Upper lobe of left lung (tissue), 6 donors: Measurements from ENCODE around the gene RGS14. TPM values are rescaled to one million over a fixed set of nuclear protein-coding genes. Genes with fewer than 3 reads are reported as not detected.
"Not testable (repeated sequence)": the region's sequence is repeated elsewhere in the genome, so short reads cannot be mapped to it uniquely, and the experiment has no call there.

Experiments used
- ATAC-seq, 2 donors: fragments of 200-7000 bp; cut with Tn5 transposase; one replicate each; pipeline ENCODE4 v1.9.1; 2022; ENCODE audit warnings: mild to moderate bottlenecking in 2 of 2, moderate library complexity in 2 of 2; ENCODE audit not compliant: low FRiP score in 2 of 2
- DNase-seq, 2 donors: peaks; one replicate each; pipeline ENCODE4 v3.0.0-alpha.2; 2019 to 2020
- H3K27ac ChIP-seq, 4 donors: fragments of 200-600 bp; sonication (generic); one replicate each; pipeline ENCODE4 v1.5.1; 2016 to 2019
- H3K27me3 ChIP-seq, 4 donors: fragments of 200-600 bp; sonication (generic); one replicate each; pipeline ENCODE4 v1.5.1; 2017 to 2019
- H3K36me3 ChIP-seq, 4 donors: fragments of 200-600 bp; sonication (generic); one replicate each; pipeline ENCODE4 v1.5.1; 2016 to 2019
- H3K4me1 ChIP-seq, 4 donors: fragments of 200-600 bp; sonication (generic); one replicate each; pipeline ENCODE4 v1.5.1; 2018 to 2019
- H3K4me3 ChIP-seq, 4 donors: fragments of 200-600 bp; sonication (generic); one replicate each; pipeline ENCODE4 v1.5.1; 2017 to 2019; ENCODE audit warnings: mild to moderate bottlenecking in 2 of 4, moderate library complexity in 1 of 4
- H3K9me3 ChIP-seq, 4 donors: fragments of 200-600 bp; sonication (generic); one replicate each; pipeline ENCODE4 v1.5.1; 2018 to 2019
- CTCF ChIP-seq, 6 experiments: fragments of 450-650 bp in 4 of 6; fragments of 200-600 bp in 2 of 6; sonication (generic) in 2 of 6; IDR thresholded peaks; one replicate each; pipeline ENCODE4 v1.5.1; 2016 to 2019; ENCODE audit warnings: antibody characterized with exemption in 6 of 6
- EP300 ChIP-seq, 4 donors: sonication (generic); formaldehyde crosslinking; IDR thresholded peaks; one replicate each; pipeline ENCODE4 v1.5.1; 2017; ENCODE audit warnings: antibody characterized with exemption in 4 of 4, control low read depth in 2 of 4
- POLR2A ChIP-seq, 4 donors: fragments of 450-650 bp; IDR thresholded peaks; one replicate each; pipeline ENCODE4 v1.5.1; 2016 to 2017; ENCODE audit warnings: antibody characterized with exemption in 4 of 4, mild to moderate bottlenecking in 2 of 4
- POLR2AphosphoS5 ChIP-seq, 2 donors: sonication (generic); formaldehyde crosslinking; IDR thresholded peaks; one replicate each; pipeline ENCODE4 v1.5.1; 2017; ENCODE audit warnings: antibody characterized with exemption in 2 of 2
- WGBS, 2 donors: methylation state at CpG; one replicate each; pipeline ENCODE4 v1.1.5; 2017 to 2018; 5-methylcytosine and 5-hydroxymethylcytosine counted together
- total RNA-seq, 6 donors: library from RNA; depleted of rRNA in 4 of 6; stranded (reverse); fragments of >200 nt in 4 of 6; gene quantifications; one replicate each; pipeline versions ENCODE4 v1.1.0 to v1.2.1, GENCODE V29; 2016 to 2021
- donor health status: DM: no; HTN: no; CAD: no; lungs with moderate emphysema.
- donor health status: DM: no; HTN: yes; CAD: no; lungs with severe emphysema.

Gene RGS14
- total RNA-seq, 6 donors from 2014 or later, result 11.9 to 39.1 (median 26.6) TPM

- 71 to 81% methylated on average over 3 to 6 of the region's 6 CpGs for WGBS, 2 donors
- Histone ChIP-seq H3K27me3 (no peaks in the 10 kb centered on the region), H3K36me3 (no peaks in the 10 kb centered on the region), H3K9me3 (no peaks in the 10 kb centered on the region), H3K27ac (no peak overlapping the region), H3K4me1 (peaks cover 22 to 53% (median 45%) of the 10 kb centered on the region in 4 donors), H3K4me3 (peak overlapping the region in 1 of 4 donors; percentile 60)
- ATAC-seq (no peak), DNase-seq (no peak)
- TF ChIP-seq POLR2A (IDR thresholded peaks at IDR 0.05) (no peak), EP300 (IDR thresholded peaks at IDR 0.05) (no peak), POLR2AphosphoS5 (IDR thresholded peaks at IDR 0.05) (no peak), CTCF (IDR thresholded peaks at IDR 0.05) (no peak)
Observed at GRCh38 chr5:177359451-177359851, 1.7 kb downstream of the RGS14 start.

- no peaks in the 10 kb centered on the region for H3K36me3 ChIP-seq
- 68 to 88% methylated on average over 2 to 3 of the region's 3 CpGs for WGBS, 2 donors
- no peak overlapping the region for H3K4me3 ChIP-seq
- TF ChIP-seq POLR2A (IDR thresholded peaks at IDR 0.05) (no peak), POLR2AphosphoS5 (IDR thresholded peaks at IDR 0.05) (no peak), CTCF (IDR thresholded peaks at IDR 0.05) (no peak), EP300 (IDR thresholded peaks at IDR 0.05) (no peak)
- ATAC-seq (no peak), DNase-seq (no peak)
- no peak overlapping the region for H3K27ac ChIP-seq
- H3K9me3 ChIP-seq, result no peaks in the 10 kb centered on the region
- H3K4me1 ChIP-seq, result peaks cover 22 to 53% (median 45%) of the 10 kb centered on the region in 4 donors
- H3K27me3 ChIP-seq, result no peaks in the 10 kb centered on the region
Observed at GRCh38 chr5:177359860-177360259, 2.1 kb downstream of the RGS14 start.

GRCh38 chr5:177360740-177361139 is 3.0 kb downstream of the RGS14 start:
- Histone ChIP-seq H3K4me1 (peaks cover 22 to 56% (median 45%) of the 10 kb centered on the region in 4 donors), H3K27ac (peak overlapping the region in 1 of 4 donors; percentile 81)
- H3K9me3 ChIP-seq, H3K4me3 ChIP-seq, H3K27me3 ChIP-seq, ATAC-seq, H3K36me3 ChIP-seq, DNase-seq: not testable (repeated sequence)
- 93% methylated on average over 5 to 7 of the region's 7 CpGs for WGBS, 2 donors

- DNase-seq (peak in 1 of 2 donors; percentile 56), ATAC-seq (peak in 1 of 2 donors; percentile 41)
- peak overlapping the region; percentile 21 to 81 (median 62) for H3K27ac ChIP-seq
- H3K4me3 ChIP-seq, result no peak overlapping the region
- H3K4me1 ChIP-seq, result peaks cover 30 to 65% (median 53%) of the 10 kb centered on the region in 4 donors
- TF ChIP-seq CTCF (IDR thresholded peaks at IDR 0.05), result no peak
- TF ChIP-seq POLR2AphosphoS5 (IDR thresholded peaks at IDR 0.05), result no peak
- TF ChIP-seq POLR2A (IDR thresholded peaks at IDR 0.05), result no peak
- no peak for TF ChIP-seq EP300 (IDR thresholded peaks at IDR 0.05)
- H3K36me3 ChIP-seq, result no peaks in the 10 kb centered on the region
- WGBS, 2 donors, result 57 to 63% methylated on average over 6 of the region's 6 CpGs
- H3K27me3 ChIP-seq, result no peaks in the 10 kb centered on the region
- H3K9me3 ChIP-seq, result no peaks in the 10 kb centered on the region
Observed at GRCh38 chr5:177361418-177362291, 3.9 kb downstream of the RGS14 start.

GRCh38 chr5:177362292-177362609 is 4.5 kb downstream of the RGS14 start:
- H3K36me3 ChIP-seq, result peaks cover 0 to under 1% (median 0%) of the 10 kb centered on the region in 4 donors
- peak overlapping the region; percentile 21 to 81 (median 62) for H3K27ac ChIP-seq
- peak overlapping the region in 3 of 4 donors; percentile 42 to 55 (median 54) for H3K4me3 ChIP-seq
- H3K27me3 ChIP-seq, result no peaks in the 10 kb centered on the region
- peaks cover 27 to 64% (median 52%) of the 10 kb centered on the region in 4 donors for H3K4me1 ChIP-seq
- no peak for DNase-seq
- ATAC-seq, result no peak
- TF ChIP-seq POLR2AphosphoS5 (IDR thresholded peaks at IDR 0.05) (no peak), EP300 (IDR thresholded peaks at IDR 0.05) (no peak), CTCF (IDR thresholded peaks at IDR 0.05) (no peak), POLR2A (IDR thresholded peaks at IDR 0.05) (no peak)
- 55 to 57% methylated on average over 8 of the region's 8 CpGs for WGBS, 2 donors
- H3K9me3 ChIP-seq, result no peaks in the 10 kb centered on the region
